HPDE6-E6E7 (cell line): ENCODE data around the gene FAM174C.

Source experiments
- DNase-seq: peaks from one replicate; pipeline ENCODE4 v3.0.0; 2011; ENCODE audit warnings: missing footprints; ENCODE audit errors: extremely low spot score

The FAM174C gene

GRCh38 chr19:1250437-1251260 lies 24.7 kb upstream of the FAM174C start:
- no peak for DNase-seq

- no peak for DNase-seq
These were observed 23.8 kb upstream of the FAM174C start for GRCh38 chr19:1251330-1252220.

GRCh38 chr19:1252221-1252820 lies 23.0 kb upstream of the FAM174C start:
- no peak for DNase-seq

- no peak for DNase-seq
These were observed 22.4 kb upstream of the FAM174C start for GRCh38 chr19:1252821-1253513.

- DNase-seq = no peak
These were observed 21.7 kb upstream of the FAM174C start for GRCh38 chr19:1253514-1254080.

GRCh38 chr19:1254081-1254527 lies 21.2 kb upstream of the FAM174C start:
- DNase-seq = no peak

- no peak for DNase-seq
These were observed 20.7 kb upstream of the FAM174C start for GRCh38 chr19:1254530-1255185.

GRCh38 chr19:1255186-1256161 lies 19.9 kb upstream of the FAM174C start:
- no peak for DNase-seq

GRCh38 chr19:1256646-1257474 lies 18.5 kb upstream of the FAM174C start:
- no peak for DNase-seq

- no peak for DNase-seq
These were observed 17.7 kb upstream of the FAM174C start for GRCh38 chr19:1257475-1258162.

- no peak for DNase-seq
These were observed 17.2 kb upstream of the FAM174C start for GRCh38 chr19:1258163-1258492.

GRCh38 chr19:1258707-1259205 lies 16.6 kb upstream of the FAM174C start:
- no peak for DNase-seq

- DNase-seq = no peak
These were observed 16.0 kb upstream of the FAM174C start for GRCh38 chr19:1259206-1259875.

- DNase-seq = no peak
These were observed 15.2 kb upstream of the FAM174C start for GRCh38 chr19:1259876-1260748.

GRCh38 chr19:1260749-1261537 lies 14.4 kb upstream of the FAM174C start:
- peak; percentile 86 for DNase-seq

- no peak for DNase-seq
These were observed 13.9 kb upstream of the FAM174C start for GRCh38 chr19:1261538-1261797.
